GM18858 (cell line): ENCODE data around the gene SCAPER.

Experiments used
- ATAC-seq: cut with Tn5 transposase; IDR thresholded peaks from one replicate; pipeline ENCODE4 v1.9.1; 2021; ENCODE audit not compliant: unreplicated experiment

SCAPER gene

GRCh38 chr15:76684002-76684401 is 221.1 kb downstream of the SCAPER start:
- ATAC-seq = no peak

GRCh38 chr15:76682833-76683232 is 222.3 kb downstream of the SCAPER start:
- no peak for ATAC-seq

- no peak for ATAC-seq
Measured at GRCh38 chr15:76682259-76682658, 222.9 kb downstream of the SCAPER start.

- no peak for ATAC-seq
Measured at GRCh38 chr15:76678766-76679165, 226.4 kb downstream of the SCAPER start.

- no peak for ATAC-seq
Measured at GRCh38 chr15:76674883-76675282, 230.3 kb downstream of the SCAPER start.

GRCh38 chr15:76669521-76670207 is 235.5 kb downstream of the SCAPER start:
- no peak for ATAC-seq

- no peak for ATAC-seq
Measured at GRCh38 chr15:76668900-76669299, 236.2 kb downstream of the SCAPER start.

- no peak for ATAC-seq
Measured at GRCh38 chr15:76667943-76668715, 237.0 kb downstream of the SCAPER start.

GRCh38 chr15:76664895-76665294 is 240.2 kb downstream of the SCAPER start:
- ATAC-seq = no peak

GRCh38 chr15:76664411-76664810 is 240.7 kb downstream of the SCAPER start:
- ATAC-seq = no peak

- ATAC-seq = no peak
Measured at GRCh38 chr15:76663529-76663928, 241.6 kb downstream of the SCAPER start.

- no peak for ATAC-seq
Measured at GRCh38 chr15:76648732-76649444, 256.3 kb downstream of the SCAPER start.

- ATAC-seq = no peak
Measured at GRCh38 chr15:76647612-76648011, 257.5 kb downstream of the SCAPER start.

GRCh38 chr15:76644646-76645045 is 260.5 kb downstream of the SCAPER start:
- no peak for ATAC-seq

- ATAC-seq = no peak
Measured at GRCh38 chr15:76642671-76643070, 262.5 kb downstream of the SCAPER start.

- no peak for ATAC-seq
Measured at GRCh38 chr15:76637166-76637565, 268.0 kb downstream of the SCAPER start.

GRCh38 chr15:76636059-76636458 is 269.1 kb downstream of the SCAPER start:
- ATAC-seq = no peak

GRCh38 chr15:76626611-76627010 is 278.5 kb downstream of the SCAPER start:
- no peak for ATAC-seq

GRCh38 chr15:76625267-76625666 is 279.9 kb downstream of the SCAPER start:
- ATAC-seq = no peak

- ATAC-seq = no peak
Measured at GRCh38 chr15:76614725-76615124, 290.4 kb downstream of the SCAPER start.

- no peak for ATAC-seq
Measured at GRCh38 chr15:76588811-76589747, 316.1 kb downstream of the SCAPER start.
